NCI-H345 treated with DMSO at 0.1 percent for 48 hours (cell line): ENCODE measurements around the gene MREG.
"Not testable (repeated sequence)": the region's sequence is repeated elsewhere in the genome, so short reads cannot be mapped to it uniquely, and the experiment has no call there.

ENCODE experiments used
- DNase-seq: peaks from one replicate; lab custom pipeline; 2025; ENCODE audit not compliant: unreplicated experiment; lab: John Stamatoyannopoulos, UW

MREG gene

GRCh38 chr2:215988556-215989207 is 24.7 kb downstream of the MREG start:
- not testable (repeated sequence) for DNase-seq

GRCh38 chr2:215985257-215985656 is 28.1 kb downstream of the MREG start:
- no peak for DNase-seq

GRCh38 chr2:215984661-215985060 is 28.7 kb downstream of the MREG start:
- no peak for DNase-seq

- no peak for DNase-seq
Measured at GRCh38 chr2:215983581-215984351, 29.6 kb downstream of the MREG start.

- DNase-seq, result no peak
Measured at GRCh38 chr2:215982465-215982875, 30.9 kb downstream of the MREG start.

- DNase-seq, result no peak
Measured at GRCh38 chr2:215981115-215981514, 32.2 kb downstream of the MREG start.

- no peak for DNase-seq
Measured at GRCh38 chr2:215979620-215980019, 33.7 kb downstream of the MREG start.

GRCh38 chr2:215974700-215975429 is 38.5 kb downstream of the MREG start:
- no peak for DNase-seq

GRCh38 chr2:215973954-215974699 is 39.2 kb downstream of the MREG start:
- DNase-seq, result no peak

- DNase-seq, result no peak
Measured at GRCh38 chr2:215973145-215973792, 40.1 kb downstream of the MREG start.

GRCh38 chr2:215971671-215972070 is 41.7 kb downstream of the MREG start:
- DNase-seq, result no peak

- DNase-seq, result not testable (repeated sequence)
Measured at GRCh38 chr2:215970894-215971293, 42.5 kb downstream of the MREG start.

- no peak for DNase-seq
Measured at GRCh38 chr2:215970425-215970824, 42.9 kb downstream of the MREG start.

- no peak for DNase-seq
Measured at GRCh38 chr2:215969131-215969841, 44.1 kb downstream of the MREG start.

GRCh38 chr2:215968499-215968898 is 44.9 kb downstream of the MREG start:
- DNase-seq, result no peak

GRCh38 chr2:215967590-215968378 is 45.6 kb downstream of the MREG start:
- DNase-seq, result no peak

- no peak for DNase-seq
Measured at GRCh38 chr2:215966951-215967350, 46.4 kb downstream of the MREG start.

- no peak for DNase-seq
Measured at GRCh38 chr2:215966274-215966673, 47.1 kb downstream of the MREG start.

GRCh38 chr2:215965532-215966165 is 47.7 kb downstream of the MREG start:
- no peak for DNase-seq
